Activated CD8-positive, alpha-beta T cell treated with anti-CD3 and anti-CD28 coated beads for 36 hours (primary cell): ENCODE data around the gene CNNM1. TPM values are rescaled to one million over a fixed set of nuclear protein-coding genes. Genes with fewer than 3 reads are reported as not detected.

Source experiments
- ATAC-seq: fragments of 200-7000 bp; cut with Tn5 transposase; one replicate; pipeline ENCODE4 v1.10.0; 2021; ENCODE audit warnings: mild to moderate bottlenecking, moderate library complexity
- CTCF ChIA-PET: fragments of 350-600 bp; sonication (Branson Sonifier 250); formaldehyde crosslinking; loops from one replicate; lab custom pipeline; 2021; ENCODE audit warnings: antibody characterized with exemption; lab: Charles Lee
- POLR2A ChIA-PET: fragments of 350-600 bp; sonication (Branson Sonifier 250); formaldehyde crosslinking; loops from one replicate; lab custom pipeline; 2021; ENCODE audit warnings: antibody characterized with exemption; lab: Charles Lee
- DNase-seq: peaks from one replicate; pipeline ENCODE4 v3.0.0-alpha.2; 2020
- H3K27ac Mint-ChIP-seq: one replicate; pipeline ENCODE4 v1.8.0; 2021; ENCODE audit warnings: mild to moderate bottlenecking, mixed read lengths
- H3K27me3 Mint-ChIP-seq: one replicate; pipeline ENCODE4 v1.8.0; 2021; ENCODE audit warnings: mixed read lengths
- H3K36me3 Mint-ChIP-seq: one replicate; pipeline ENCODE4 v1.8.0; 2021; ENCODE audit warnings: low read depth, mixed read lengths
- H3K4me1 Mint-ChIP-seq: one replicate; pipeline ENCODE4 v1.8.0; 2021; ENCODE audit warnings: low read depth, mixed read lengths
- H3K4me3 Mint-ChIP-seq: one replicate; pipeline ENCODE4 v1.8.0; 2021; ENCODE audit warnings: mild to moderate bottlenecking, moderate library complexity, mixed read lengths
- H3K9me3 Mint-ChIP-seq: one replicate; pipeline ENCODE4 v1.8.0; 2021; ENCODE audit warnings: mixed read lengths
- CTCF ChIP-seq: fragments of 200-600 bp; IDR thresholded peaks from one replicate; pipeline ENCODE4 v1.8.0; 2022; ENCODE audit warnings: antibody characterized with exemption, mild to moderate bottlenecking
- intact Hi-C: fragments of 100-400 bp; cut with micrococcal nuclease; formaldehyde crosslinking; loops from one replicate; pipeline ENCODE4 v1.10.0; 2022
- total RNA-seq, 2 experiments: library from RNA; stranded (reverse); gene quantifications; one replicate each; pipeline ENCODE4 v1.2.3, GENCODE V29; 2021

CNNM1 gene
- total RNA-seq, 2 experiments from 2014 or later, result 0.83 to 1.2 TPM

GRCh38 chr10:99396471-99396870, 67.3 kb downstream of the CNNM1 start:
- H3K36me3 Mint-ChIP-seq, result peaks cover 12% of the 10 kb centered on the region
- no peaks in the 10 kb centered on the region for H3K9me3 Mint-ChIP-seq
- no peak overlapping the region for H3K27ac Mint-ChIP-seq
- no peak overlapping the region for H3K4me3 Mint-ChIP-seq
- ATAC-seq (no peak), DNase-seq (no peak)
- ChIA-PET CTCF (no interaction called here), POLR2A (interaction anchor here (1.0 kb wide), 1 partner anchor 24 kb away, joined by 3 read pairs; no protein-coding TSS in a partner anchor)
- peaks cover 4% of the 10 kb centered on the region for H3K4me1 Mint-ChIP-seq
- intact Hi-C loops, result no loop called here
- TF ChIP-seq CTCF, result no peak
- H3K27me3 Mint-ChIP-seq, result no peaks in the 10 kb centered on the region

DNA sequence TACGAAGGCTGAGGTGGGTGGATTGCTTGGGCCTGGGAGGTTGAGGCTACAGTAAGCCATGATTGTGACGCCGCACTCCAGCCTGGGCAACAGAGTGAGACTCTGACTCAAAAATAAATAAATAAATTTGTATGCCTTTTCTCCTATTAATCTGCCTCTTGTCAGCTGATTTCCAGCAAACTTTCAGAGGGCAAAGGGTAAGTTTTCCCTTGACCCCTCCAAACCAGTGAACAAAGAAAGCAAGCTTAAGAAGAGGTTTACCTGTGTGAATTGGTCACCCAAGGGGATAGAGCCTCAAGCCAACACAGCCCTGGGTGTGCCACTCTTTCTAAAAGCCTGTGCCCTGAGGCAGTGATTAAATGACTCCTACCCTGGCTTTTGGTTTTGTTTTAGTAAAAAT, 70.5 kb downstream of the CNNM1 start:
- Mint-ChIP-seq H3K4me3 (no peak overlapping the region), H3K27ac (no peak overlapping the region), H3K36me3 (peaks cover 19% of the 10 kb centered on the region), H3K4me1 (peaks cover 4% of the 10 kb centered on the region), H3K9me3 (no peaks in the 10 kb centered on the region), H3K27me3 (no peaks in the 10 kb centered on the region)
- intact Hi-C loops, result no loop called here
- ChIA-PET CTCF (interaction anchor here (0.9 to 1.1 kb wide), 2 partner anchors 9 to 36 kb away, joined by 3 read pairs; no protein-coding TSS in a partner anchor), POLR2A (no interaction called here)
- DNase-seq (no peak), ATAC-seq (no peak)
- TF ChIP-seq CTCF, result no peak

GRCh38 chr10:99403674-99404073, 74.5 kb downstream of the CNNM1 start:
- Mint-ChIP-seq H3K27ac (no peak overlapping the region), H3K27me3 (no peaks in the 10 kb centered on the region), H3K4me3 (no peak overlapping the region), H3K36me3 (peaks cover 27% of the 10 kb centered on the region), H3K4me1 (no peaks in the 10 kb centered on the region), H3K9me3 (no peaks in the 10 kb centered on the region)
- TF ChIP-seq CTCF, result no peak
- intact Hi-C loops, result no loop called here
- ChIA-PET CTCF (interaction anchor here (1.2 kb wide), 1 partner anchor 10 kb away, joined by 9 read pairs; no protein-coding TSS in a partner anchor), POLR2A (no interaction called here)
- ATAC-seq, result no peak
- no peak for DNase-seq

DNA sequence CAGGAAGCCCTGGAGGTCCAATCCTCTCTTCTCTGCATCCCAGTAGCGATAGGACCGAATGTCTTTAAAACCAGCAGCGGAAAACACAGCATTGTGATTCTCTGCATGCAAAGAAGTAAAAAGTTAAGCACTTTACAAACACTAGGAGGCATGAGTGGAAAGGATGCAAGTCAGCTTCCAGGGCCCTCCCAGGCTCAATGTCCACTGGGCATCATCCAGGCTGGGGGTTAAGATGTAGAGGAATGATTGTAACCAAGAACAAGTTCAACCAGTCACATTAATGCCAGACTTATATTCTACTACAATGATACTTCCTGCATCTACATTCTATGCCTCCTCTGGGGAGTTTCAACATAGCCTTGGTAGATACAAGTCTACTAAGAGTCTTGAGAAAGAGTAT, 77.0 kb downstream of the CNNM1 start:
- ATAC-seq (no peak), DNase-seq (no peak)
- H3K4me3 Mint-ChIP-seq, result no peak overlapping the region
- peaks cover 25% of the 10 kb centered on the region for H3K36me3 Mint-ChIP-seq
- H3K27me3 Mint-ChIP-seq, result no peaks in the 10 kb centered on the region
- H3K9me3 Mint-ChIP-seq, result no peaks in the 10 kb centered on the region
- POLR2A ChIA-PET, result no interaction called here
- no peaks in the 10 kb centered on the region for H3K4me1 Mint-ChIP-seq
- intact Hi-C loops, result no loop called here
- TF ChIP-seq CTCF, result no peak
- CTCF ChIA-PET, result no interaction called here
- no peak overlapping the region for H3K27ac Mint-ChIP-seq

GRCh38 chr10:99410146-99410545, 81.0 kb downstream of the CNNM1 start:
- ChIA-PET CTCF (interaction anchor here (2.8 kb wide), 1 partner anchor 18 kb away, joined by 10 read pairs; no protein-coding TSS in a partner anchor), POLR2A (no interaction called here)
- peaks cover 23% of the 10 kb centered on the region for H3K36me3 Mint-ChIP-seq
- intact Hi-C loops, result no loop called here
- ATAC-seq (no peak), DNase-seq (no peak)
- H3K4me1 Mint-ChIP-seq, result no peaks in the 10 kb centered on the region
- TF ChIP-seq CTCF, result no peak
- H3K9me3 Mint-ChIP-seq, result no peaks in the 10 kb centered on the region
- no peak overlapping the region for H3K27ac Mint-ChIP-seq
- no peak overlapping the region for H3K4me3 Mint-ChIP-seq
- H3K27me3 Mint-ChIP-seq, result no peaks in the 10 kb centered on the region
